ENCODE data around the gene HEATR5A.

GRCh38 chr14:31283153-31283552 is 137.2 kb downstream of the HEATR5A start:
- TF ChIP-seq POLR2A (IDR thresholded peaks at IDR 0.05) (no peak), CTCF (IDR thresholded peaks at IDR 0.05) (no peak), POLR2AphosphoS5 (IDR thresholded peaks at IDR 0.05) (no peak)

All from transverse colon (tissue), 4 donors.